Ascending aorta (tissue), 2 donors: ENCODE data around the gene TMEM204. TPM values are rescaled to one million over a fixed set of nuclear protein-coding genes. Genes with fewer than 3 reads are reported as not detected.

ENCODE experiments used
- DNase-seq, 2 donors: peaks; one replicate each; pipeline ENCODE4 v3.0.0-alpha.2; 2019; ENCODE audit warnings: low spot score in 2 of 2
- H3K27ac ChIP-seq, 2 donors: fragments of 200-600 bp; sonication (generic); one replicate each; pipeline ENCODE4 v1.5.1; 2016 to 2017; ENCODE audit warnings: mild to moderate bottlenecking in 1 of 2
- H3K27me3 ChIP-seq: fragments of 200-600 bp; sonication (generic); one replicate; pipeline ENCODE4 v1.5.1; 2017
- H3K36me3 ChIP-seq, 2 donors: fragments of 200-600 bp; sonication (generic); one replicate each; pipeline ENCODE4 v1.5.1; 2016
- H3K4me1 ChIP-seq, 2 donors: fragments of 200-600 bp; sonication (generic); one replicate each; pipeline ENCODE4 v1.5.1; 2016 to 2017; ENCODE audit warnings: mild to moderate bottlenecking in 1 of 2
- H3K4me3 ChIP-seq, 2 donors: fragments of 200-600 bp; sonication (generic); one replicate each; pipeline ENCODE4 v1.5.1; 2016 to 2017; ENCODE audit warnings: mild to moderate bottlenecking in 1 of 2
- H3K9me3 ChIP-seq, 2 donors: fragments of 200-600 bp; sonication (generic); one replicate each; pipeline ENCODE4 v1.5.1; 2016
- intact Hi-C: fragments of 100-400 bp; cut with DNase I; formaldehyde crosslinking; loops from one replicate; pipeline ENCODE4 v1.15.1; 2023
- total RNA-seq: library from RNA; depleted of rRNA; stranded (reverse); fragments of >200 nt; gene quantifications from one replicate; pipeline ENCODE4 v1.1.0, GENCODE V29; 2016
- TF ChIP-seq, protein P1 (sequence below), 3 experiments: fragments of 200-600 bp in 2 of 3; fragments of 450-650 bp in 1 of 3; sonication (generic) in 2 of 3; IDR thresholded peaks; one replicate each; pipeline ENCODE4 v1.5.1; 2016 to 2019; ENCODE audit warnings: antibody characterized with exemption in 3 of 3, mild to moderate bottlenecking in 1 of 3, moderate library complexity in 1 of 3

TMEM204 gene
- total RNA-seq, 1 donor from 2014 or later: 145 TPM

DNA sequence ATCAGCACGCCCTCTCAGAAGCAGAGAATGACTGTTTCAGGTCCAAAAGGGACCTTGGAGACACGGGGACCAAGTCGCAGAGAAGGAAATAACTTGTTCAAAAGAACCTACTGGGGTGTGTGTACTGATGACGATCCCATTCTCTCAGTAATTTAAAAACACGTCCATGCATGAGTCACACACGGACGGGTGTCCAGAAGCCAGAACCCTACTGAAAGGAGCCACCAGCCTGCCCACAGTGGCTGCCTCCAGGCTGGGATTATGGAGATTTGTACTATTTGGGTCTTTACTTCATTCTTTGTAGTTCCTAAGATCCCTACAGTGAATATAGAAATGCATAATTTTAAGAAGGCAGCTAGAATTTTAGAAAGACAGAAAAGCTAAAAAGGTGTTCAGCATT, 27.8 kb downstream of the TMEM204 start:
- Histone ChIP-seq H3K27me3 (no peaks in the 10 kb centered on the region), H3K9me3 (no peaks in the 10 kb centered on the region), H3K4me1 (peaks cover 0 to 2% of the 10 kb centered on the region in 2 donors), H3K4me3 (no peak overlapping the region), H3K27ac (no peak overlapping the region), H3K36me3 (peaks cover 23 to 66% of the 10 kb centered on the region in 2 donors)
- TF ChIP-seq, protein P1, sequence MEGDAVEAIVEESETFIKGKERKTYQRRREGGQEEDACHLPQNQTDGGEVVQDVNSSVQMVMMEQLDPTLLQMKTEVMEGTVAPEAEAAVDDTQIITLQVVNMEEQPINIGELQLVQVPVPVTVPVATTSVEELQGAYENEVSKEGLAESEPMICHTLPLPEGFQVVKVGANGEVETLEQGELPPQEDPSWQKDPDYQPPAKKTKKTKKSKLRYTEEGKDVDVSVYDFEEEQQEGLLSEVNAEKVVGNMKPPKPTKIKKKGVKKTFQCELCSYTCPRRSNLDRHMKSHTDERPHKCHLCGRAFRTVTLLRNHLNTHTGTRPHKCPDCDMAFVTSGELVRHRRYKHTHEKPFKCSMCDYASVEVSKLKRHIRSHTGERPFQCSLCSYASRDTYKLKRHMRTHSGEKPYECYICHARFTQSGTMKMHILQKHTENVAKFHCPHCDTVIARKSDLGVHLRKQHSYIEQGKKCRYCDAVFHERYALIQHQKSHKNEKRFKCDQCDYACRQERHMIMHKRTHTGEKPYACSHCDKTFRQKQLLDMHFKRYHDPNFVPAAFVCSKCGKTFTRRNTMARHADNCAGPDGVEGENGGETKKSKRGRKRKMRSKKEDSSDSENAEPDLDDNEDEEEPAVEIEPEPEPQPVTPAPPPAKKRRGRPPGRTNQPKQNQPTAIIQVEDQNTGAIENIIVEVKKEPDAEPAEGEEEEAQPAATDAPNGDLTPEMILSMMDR (IDR thresholded peaks at IDR 0.05): no peak
- DNase-seq: no peak
- intact Hi-C loops: no loop called here

GRCh38 chr16:1561836-1562235, 28.4 kb downstream of the TMEM204 start:
- Histone ChIP-seq H3K27ac (no peak overlapping the region), H3K4me3 (no peak overlapping the region), H3K27me3 (no peaks in the 10 kb centered on the region), H3K4me1 (no peaks in the 10 kb centered on the region), H3K36me3 (peaks cover 18 to 61% of the 10 kb centered on the region in 2 donors), H3K9me3 (no peaks in the 10 kb centered on the region)
- DNase-seq: no peak
- intact Hi-C loops: no loop called here
- TF ChIP-seq, protein P1 (IDR thresholded peaks at IDR 0.05): no peak

- no peak for DNase-seq
- Histone ChIP-seq H3K27me3 (no peaks in the 10 kb centered on the region), H3K9me3 (no peaks in the 10 kb centered on the region), H3K27ac (no peak overlapping the region), H3K4me1 (no peaks in the 10 kb centered on the region), H3K36me3 (peaks cover 8 to 41% of the 10 kb centered on the region in 2 donors), H3K4me3 (no peak overlapping the region)
- TF ChIP-seq, protein P1 (IDR thresholded peaks at IDR 0.05): no peak
- intact Hi-C loops: no loop called here
These were observed 30.3 kb downstream of the TMEM204 start for GRCh38 chr16:1563786-1564185.

DNA sequence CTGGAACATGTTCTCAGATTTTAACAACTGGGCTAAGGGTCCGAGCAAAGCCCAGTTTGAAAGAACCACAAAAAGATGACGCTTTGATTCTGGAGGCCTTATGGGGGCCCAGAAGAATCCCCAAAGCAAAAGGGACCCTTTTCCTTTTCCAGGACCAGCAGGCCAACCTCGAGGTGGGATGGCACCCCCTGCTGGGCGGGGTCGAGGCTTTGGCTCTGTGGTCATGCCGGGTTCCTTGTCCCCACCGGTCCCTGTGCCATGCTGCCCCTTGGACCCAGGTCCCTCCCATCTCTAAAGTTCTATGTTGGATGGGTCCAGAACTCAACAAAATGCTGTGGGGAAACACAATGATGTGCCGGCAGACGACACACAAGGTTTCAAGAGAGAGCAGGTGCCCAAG, 30.9 kb downstream of the TMEM204 start:
- no peak overlapping the region for H3K27ac ChIP-seq
- no peaks in the 10 kb centered on the region for H3K4me1 ChIP-seq
- TF ChIP-seq, protein P1 (IDR thresholded peaks at IDR 0.05): peak in 1 of 3 experiments; percentile 15
- intact Hi-C loops: no loop called here
- H3K4me3 ChIP-seq: no peak overlapping the region
- H3K9me3 ChIP-seq: no peaks in the 10 kb centered on the region
- H3K27me3 ChIP-seq: no peaks in the 10 kb centered on the region
- peaks cover 8 to 37% of the 10 kb centered on the region in 2 donors for H3K36me3 ChIP-seq
- no peak for DNase-seq

- TF ChIP-seq, protein P1 (IDR thresholded peaks at IDR 0.05): no peak
- DNase-seq: no peak
- Histone ChIP-seq H3K4me3 (no peak overlapping the region), H3K36me3 (peaks cover 8 to 28% of the 10 kb centered on the region in 2 donors), H3K4me1 (no peaks in the 10 kb centered on the region), H3K27ac (no peak overlapping the region), H3K27me3 (no peaks in the 10 kb centered on the region), H3K9me3 (no peaks in the 10 kb centered on the region)
- intact Hi-C loops: no loop called here
These were observed 31.8 kb downstream of the TMEM204 start for GRCh38 chr16:1565083-1565805.
